SK-N-MC (cell line): ENCODE data around the gene ATP2B1.

Experiments
- FOXP2 ChIP-seq: optimal IDR thresholded peaks from 2 replicates; pipeline ENCODE3; 2011; ENCODE audit warnings: mild to moderate bottlenecking, moderate library complexity; ENCODE audit not compliant: insufficient read depth; ENCODE audit errors: extremely low read length, control extremely low read depth
- POLR2AphosphoS5 ChIP-seq: IDR thresholded peaks from 2 replicates; pipeline ENCODE4 v1.6.1; 2012; ENCODE audit warnings: mild to moderate bottlenecking, low read depth, low read length, borderline replicate concordance

- no peak for TF ChIP-seq FOXP2
- no peak for TF ChIP-seq POLR2AphosphoS5
Observed at GRCh38 chr12:89663577-89664357, 44.9 kb downstream of the ATP2B1 start.
